GM08714 (cell line): ENCODE data around the gene THSD7A.

Source experiments
- H3K4me3 ChIP-seq: fragments of 200-500 bp; sonication (Bioruptor generic); 2 replicates; pipeline ENCODE4 v1.5.1; 2014; ENCODE audit warnings: mild to moderate bottlenecking, low read length, inconsistent platforms
- ZNF274 ChIP-seq: IDR thresholded peaks from 2 replicates; pipeline ENCODE4 v1.6.1; 2012; ENCODE audit warnings: mild to moderate bottlenecking, low read depth, low read length

THSD7A gene

GRCh38 chr7:11713352-11713751, 118.6 kb downstream of the THSD7A start:
- no peak for TF ChIP-seq ZNF274
- H3K4me3 ChIP-seq = no peak overlapping the region

GRCh38 chr7:11710377-11710776, 121.6 kb downstream of the THSD7A start:
- no peak overlapping the region for H3K4me3 ChIP-seq
- no peak for TF ChIP-seq ZNF274

GRCh38 chr7:11709196-11709595, 122.8 kb downstream of the THSD7A start:
- no peak overlapping the region for H3K4me3 ChIP-seq
- no peak for TF ChIP-seq ZNF274

GRCh38 chr7:11707606-11708193, 124.3 kb downstream of the THSD7A start:
- TF ChIP-seq ZNF274 = no peak
- H3K4me3 ChIP-seq = no peak overlapping the region

GRCh38 chr7:11706666-11707605, 125.1 kb downstream of the THSD7A start:
- TF ChIP-seq ZNF274 = no peak
- no peak overlapping the region for H3K4me3 ChIP-seq

GRCh38 chr7:11703829-11704228, 128.2 kb downstream of the THSD7A start:
- H3K4me3 ChIP-seq = no peak overlapping the region
- no peak for TF ChIP-seq ZNF274

- no peak overlapping the region for H3K4me3 ChIP-seq
- TF ChIP-seq ZNF274 = no peak
Observed at GRCh38 chr7:11702938-11703337, 129.1 kb downstream of the THSD7A start.

- TF ChIP-seq ZNF274 = no peak
- no peak overlapping the region for H3K4me3 ChIP-seq
Observed at GRCh38 chr7:11701829-11702560, 130.0 kb downstream of the THSD7A start.

GRCh38 chr7:11699666-11700065, 132.3 kb downstream of the THSD7A start:
- no peak for TF ChIP-seq ZNF274
- no peak overlapping the region for H3K4me3 ChIP-seq

- H3K4me3 ChIP-seq = no peak overlapping the region
- no peak for TF ChIP-seq ZNF274
Observed at GRCh38 chr7:11698384-11698871, 133.6 kb downstream of the THSD7A start.

- TF ChIP-seq ZNF274 = no peak
Observed at GRCh38 chr7:11690395-11690794, 141.6 kb downstream of the THSD7A start.

GRCh38 chr7:11689096-11689495, 142.9 kb downstream of the THSD7A start:
- no peak for TF ChIP-seq ZNF274
- H3K4me3 ChIP-seq = no peak overlapping the region

More at GRCh38 chr7:11690395-11690794, 141.6 kb downstream of the THSD7A start:
- H3K4me3 ChIP-seq = no peak overlapping the region

GRCh38 chr7:11681461-11681860, 150.5 kb downstream of the THSD7A start:
- no peak overlapping the region for H3K4me3 ChIP-seq
- no peak for TF ChIP-seq ZNF274

- TF ChIP-seq ZNF274 = no peak
- no peak overlapping the region for H3K4me3 ChIP-seq
Observed at GRCh38 chr7:11675163-11675562, 156.8 kb downstream of the THSD7A start.

GRCh38 chr7:11668727-11669126, 163.3 kb downstream of the THSD7A start:
- H3K4me3 ChIP-seq = no peak overlapping the region
- no peak for TF ChIP-seq ZNF274

GRCh38 chr7:11667810-11668185, 164.2 kb downstream of the THSD7A start:
- no peak for TF ChIP-seq ZNF274
- H3K4me3 ChIP-seq = no peak overlapping the region
